Transverse colon (tissue), 4 donors: ENCODE data around the gene CDK19.

Experiments used
- CTCF ChIP-seq, 5 experiments: fragments of 200-600 bp in 3 of 5; fragments of 450-650 bp in 2 of 5; sonication (generic) in 3 of 5; IDR thresholded peaks; 1 replicate in 2 of 5; 2 replicates in 3 of 5; pipeline ENCODE4 v1.5.1; 2016 to 2017; ENCODE audit warnings: antibody characterized with exemption in 5 of 5, inconsistent platforms in 3 of 5, mild to moderate bottlenecking in 2 of 5, moderate library complexity in 1 of 5
- POLR2AphosphoS5 ChIP-seq, 3 donors: sonication (generic); formaldehyde crosslinking; IDR thresholded peaks; one replicate each; pipeline ENCODE4 v1.6.1; 2016; ENCODE audit warnings: antibody characterized with exemption in 3 of 3

DNA sequence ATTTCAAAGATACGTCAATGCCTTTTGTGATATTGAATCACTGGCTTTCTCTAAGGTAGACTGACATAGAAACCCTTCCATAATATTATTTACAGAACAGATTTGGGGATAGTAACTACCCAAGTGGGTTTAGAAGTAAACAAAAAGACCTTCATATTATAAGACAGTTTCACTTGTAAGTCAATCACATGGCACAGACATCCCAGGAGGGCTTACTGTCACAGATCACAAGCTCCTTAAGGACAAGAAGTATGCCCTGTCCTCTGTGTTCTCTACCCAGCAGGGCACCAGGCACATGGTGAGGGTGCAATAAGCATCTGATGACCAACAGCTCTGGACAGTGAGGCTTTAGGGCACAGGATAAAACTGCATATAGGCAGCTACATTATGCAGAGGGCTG is 203.0 kb downstream of the CDK19 start:
- TF ChIP-seq CTCF (IDR thresholded peaks at IDR 0.05) (no peak), POLR2AphosphoS5 (IDR thresholded peaks at IDR 0.05) (no peak)
